Fibroblast of pulmonary artery (primary cell): Measurements from ENCODE around the gene SH2D1A.
"Not testable (repeated sequence)": the region's sequence is repeated elsewhere in the genome, so short reads cannot be mapped to it uniquely, and the experiment has no call there.

Experiments
- DNase-seq: peaks from one replicate; pipeline ENCODE4 v3.0.0-alpha.2; 2010; ENCODE audit warnings: low read depth
- H3K4me3 ChIP-seq: replicated peaks from 2 replicates; pipeline ENCODE4 v1.5.1; 2011; ENCODE audit warnings: low read depth, mild to moderate bottlenecking, control low read depth, low read length, moderate library complexity
- CTCF ChIP-seq: IDR thresholded peaks from 2 replicates; pipeline ENCODE4 v1.5.1; 2011; ENCODE audit warnings: mild to moderate bottlenecking, control low read depth, low read length, inconsistent platforms; ENCODE audit errors: missing control alignments

Gene SH2D1A

GRCh38 chrX:124405868-124406267, 59.5 kb downstream of the SH2D1A start:
- no peak for TF ChIP-seq CTCF
- no peak overlapping the region for H3K4me3 ChIP-seq

GRCh38 chrX:124406294-124407014, 60.1 kb downstream of the SH2D1A start:
- peak; percentile 45 for TF ChIP-seq CTCF
- DNase-seq = peak; percentile 75
- no peak overlapping the region for H3K4me3 ChIP-seq

More at GRCh38 chrX:124405868-124406267, 59.5 kb downstream of the SH2D1A start:
- DNase-seq = no peak

- no peak for TF ChIP-seq CTCF
- no peak overlapping the region for H3K4me3 ChIP-seq
Measured at GRCh38 chrX:124407226-124407625, 60.9 kb downstream of the SH2D1A start.

GRCh38 chrX:124408380-124408779, 62.0 kb downstream of the SH2D1A start:
- not testable (repeated sequence) for DNase-seq, H3K4me3 ChIP-seq

More at GRCh38 chrX:124407226-124407625, 60.9 kb downstream of the SH2D1A start:
- no peak for DNase-seq

GRCh38 chrX:124413244-124413643, 66.9 kb downstream of the SH2D1A start:
- no peak overlapping the region for H3K4me3 ChIP-seq
- TF ChIP-seq CTCF = no peak
- no peak for DNase-seq

- DNase-seq = no peak
- no peak overlapping the region for H3K4me3 ChIP-seq
- TF ChIP-seq CTCF = no peak
Measured at GRCh38 chrX:124414281-124414680, 67.9 kb downstream of the SH2D1A start.

- H3K4me3 ChIP-seq = no peak overlapping the region
- no peak for DNase-seq
- no peak for TF ChIP-seq CTCF
Measured at GRCh38 chrX:124415115-124415800, 68.9 kb downstream of the SH2D1A start.
